Measurements from ENCODE around the gene CDCA5.
"Not testable (repeated sequence)": the region's sequence is repeated elsewhere in the genome, so short reads cannot be mapped to it uniquely, and the experiment has no call there.

CDCA5 gene

GRCh38 chr11:65121865-65122696 lies 38.2 kb upstream of the CDCA5 start, which contains the start of the genes FAU and MRPL49:
Gene FAU (minus strand): TSS chr11:65122134. CDS start chr11:65121813, 321 bp downstream.
Gene MRPL49 (plus strand): TSS chr11:65122321. CDS start chr11:65122347, 26 bp downstream.
- peak within 1 kb of the TSS; percentile 73; the same call in 1 of the 2 replicates for H3K27ac ChIP-seq
- H3K4me3 ChIP-seq, result peak within 1 kb of the TSS; percentile 78
- peak; percentile 87 for TF ChIP-seq FOXP2 (optimal IDR thresholded peaks at IDR 0.05; ENCODE audit: control extremely low read depth, extremely low read length, insufficient read depth)
- TF ChIP-seq EZH2 (IDR thresholded peaks at IDR 0.05), result no peak
- peak; percentile 98 for TF ChIP-seq POLR2AphosphoS5 (IDR thresholded peaks at IDR 0.05; ENCODE audit: borderline replicate concordance, low read depth, low read length)
- H3K9me3 ChIP-seq (ENCODE audit: low read depth, low read length), result no peaks in the 10 kb centered on the region
- peak; percentile 73 for DNase-seq (ENCODE audit: low read depth, low spot score)
- peaks cover 53% of the 10 kb centered on the region for H3K36me3 ChIP-seq (ENCODE audit: insufficient read depth, low read length)
- H3K9ac ChIP-seq (ENCODE audit: insufficient read length), result peak within 1 kb of the TSS; percentile 98

- TF ChIP-seq FOXP2 (optimal IDR thresholded peaks at IDR 0.05; ENCODE audit: control extremely low read depth, extremely low read length, insufficient read depth) (no peak), EZH2 (IDR thresholded peaks at IDR 0.05) (no peak), POLR2AphosphoS5 (IDR thresholded peaks at IDR 0.05; ENCODE audit: borderline replicate concordance, low read depth, low read length) (no peak)
- no peak for DNase-seq (ENCODE audit: low read depth, low spot score)
- H3K4me3 ChIP-seq, result peak overlapping the region; percentile 78
- peak overlapping the region; percentile 73; the same call in 1 of the 2 replicates for H3K27ac ChIP-seq
- H3K9me3 ChIP-seq (ENCODE audit: low read depth, low read length), result no peaks in the 10 kb centered on the region
- peaks cover 49% of the 10 kb centered on the region for H3K36me3 ChIP-seq (ENCODE audit: insufficient read depth, low read length)
- peak overlapping the region; percentile 98 for H3K9ac ChIP-seq (ENCODE audit: insufficient read length)
These were observed 37.6 kb upstream of the CDCA5 start for GRCh38 chr11:65121447-65121864.

GRCh38 chr11:65120831-65121230 lies 37.0 kb upstream of the CDCA5 start:
- H3K9ac ChIP-seq (ENCODE audit: insufficient read length), result peak overlapping the region; percentile 98
- H3K4me3 ChIP-seq, result peak overlapping the region; percentile 78
- H3K9me3 ChIP-seq (ENCODE audit: low read depth, low read length), result no peaks in the 10 kb centered on the region
- TF ChIP-seq FOXP2 (optimal IDR thresholded peaks at IDR 0.05; ENCODE audit: control extremely low read depth, extremely low read length, insufficient read depth), result no peak
- TF ChIP-seq POLR2AphosphoS5 (IDR thresholded peaks at IDR 0.05; ENCODE audit: borderline replicate concordance, low read depth, low read length), result no peak
- no peak for TF ChIP-seq EZH2 (IDR thresholded peaks at IDR 0.05)
- H3K27ac ChIP-seq, result no peak overlapping the region
- DNase-seq (ENCODE audit: low read depth, low spot score), result no peak
- peaks cover 44% of the 10 kb centered on the region for H3K36me3 ChIP-seq (ENCODE audit: insufficient read depth, low read length)

GRCh38 chr11:65119670-65119995 lies 35.8 kb upstream of the CDCA5 start:
- DNase-seq (ENCODE audit: low read depth, low spot score), result no peak

GRCh38 chr11:65118891-65119669 lies 35.2 kb upstream of the CDCA5 start:
- not testable (repeated sequence) for H3K9me3 ChIP-seq (ENCODE audit: low read depth, low read length); H3K4me3 ChIP-seq; H3K27ac ChIP-seq; H3K9ac ChIP-seq (ENCODE audit: insufficient read length); DNase-seq (ENCODE audit: low read depth, low spot score)
- peaks cover 34% of the 10 kb centered on the region for H3K36me3 ChIP-seq (ENCODE audit: insufficient read depth, low read length)

More at GRCh38 chr11:65119670-65119995, 35.8 kb upstream of the CDCA5 start:
- H3K9ac ChIP-seq (ENCODE audit: insufficient read length), result no peak overlapping the region
- H3K4me3 ChIP-seq, result no peak overlapping the region
- H3K9me3 ChIP-seq (ENCODE audit: low read depth, low read length), result no peaks in the 10 kb centered on the region
- TF ChIP-seq FOXP2 (optimal IDR thresholded peaks at IDR 0.05; ENCODE audit: control extremely low read depth, extremely low read length, insufficient read depth) (no peak), POLR2AphosphoS5 (IDR thresholded peaks at IDR 0.05; ENCODE audit: borderline replicate concordance, low read depth, low read length) (no peak), EZH2 (IDR thresholded peaks at IDR 0.05) (no peak)
- no peak overlapping the region for H3K27ac ChIP-seq
- peaks cover 38% of the 10 kb centered on the region for H3K36me3 ChIP-seq (ENCODE audit: insufficient read depth, low read length)

GRCh38 chr11:65118097-65118837 lies 34.4 kb upstream of the CDCA5 start:
- TF ChIP-seq EZH2 (IDR thresholded peaks at IDR 0.05), result no peak
- no peak for TF ChIP-seq POLR2AphosphoS5 (IDR thresholded peaks at IDR 0.05; ENCODE audit: borderline replicate concordance, low read depth, low read length)
- TF ChIP-seq FOXP2 (optimal IDR thresholded peaks at IDR 0.05; ENCODE audit: control extremely low read depth, extremely low read length, insufficient read depth), result no peak
- Histone ChIP-seq H3K36me3 (ENCODE audit: insufficient read depth, low read length) (peaks cover 34% of the 10 kb centered on the region), H3K9ac (ENCODE audit: insufficient read length) (no peak overlapping the region)

GRCh38 chr11:65117206-65118096 lies 33.6 kb upstream of the CDCA5 start, which contains the start of gene ZNHIT2:
Gene ZNHIT2 (minus strand): TSS chr11:65117701. CDS start chr11:65117653, 48 bp downstream.
- Histone ChIP-seq H3K27ac (peak within 1 kb of the TSS; percentile 49), H3K4me3 (peak within 1 kb of the TSS; percentile 82), H3K9ac (ENCODE audit: insufficient read length) (peak within 1 kb of the TSS; percentile 91), H3K36me3 (ENCODE audit: insufficient read depth, low read length) (peaks cover 34% of the 10 kb centered on the region), H3K9me3 (ENCODE audit: low read depth, low read length) (no peaks in the 10 kb centered on the region)
- DNase-seq (ENCODE audit: low read depth, low spot score), result peak; percentile 96
- TF ChIP-seq FOXP2 (optimal IDR thresholded peaks at IDR 0.05; ENCODE audit: control extremely low read depth, extremely low read length, insufficient read depth) (peak; percentile 96), POLR2AphosphoS5 (IDR thresholded peaks at IDR 0.05; ENCODE audit: borderline replicate concordance, low read depth, low read length) (peak; percentile 90), EZH2 (IDR thresholded peaks at IDR 0.05) (no peak)

More at GRCh38 chr11:65118097-65118837, 34.4 kb upstream of the CDCA5 start:
- no peak for DNase-seq (ENCODE audit: low read depth, low spot score)
- Histone ChIP-seq H3K4me3 (no peak overlapping the region), H3K27ac (0 out of 2 replicates have a peak overlapping the region, but pooled peaks have one; percentile 23), H3K9me3 (ENCODE audit: low read depth, low read length) (no peaks in the 10 kb centered on the region)
